OCI-LY3 (cell line): ENCODE results near the gene SRCIN1.

Experiments
- EZH2phosphoT487 ChIP-seq: fragments of 200-600 bp; shearing (Covaris generic); IDR thresholded peaks from 2 replicates; pipeline ENCODE4 v1.6.1; 2018; ENCODE audit warnings: antibody characterized with exemption, mixed run types, low read depth
- TF ChIP-seq, protein P1 (sequence below): fragments of 200-600, 300-600 bp; sonication (generic); IDR thresholded peaks from 2 replicates; pipeline ENCODE4 v1.5.1; 2014; ENCODE audit warnings: antibody characterized with exemption, low read length, low read depth

DNA sequence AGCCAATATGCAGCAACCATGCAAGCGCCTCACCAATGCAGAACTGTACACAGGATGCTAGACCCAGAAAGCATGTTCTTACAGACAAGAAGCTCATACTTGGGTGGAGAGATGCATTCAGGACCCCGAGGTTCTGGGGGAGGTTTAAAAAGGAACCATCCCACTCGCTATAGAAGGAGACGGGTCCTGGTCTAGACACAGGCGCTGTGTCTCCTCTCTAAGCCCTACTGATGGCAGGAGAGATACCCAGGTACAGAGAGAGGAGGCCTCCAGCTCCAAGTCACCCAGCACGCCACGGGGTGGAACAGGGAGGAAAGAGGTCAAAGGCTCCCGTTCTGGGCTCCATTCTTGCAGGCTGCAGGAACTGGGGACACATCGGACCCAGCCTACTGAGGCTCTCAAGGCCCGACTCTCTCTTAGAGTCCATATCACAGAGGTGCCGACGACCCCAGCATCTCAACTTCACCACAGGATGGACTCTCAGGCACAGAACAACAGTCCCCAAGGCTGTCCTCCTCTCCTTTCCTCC, 28.0 kb downstream of the SRCIN1 start:
- TF ChIP-seq, protein P1, sequence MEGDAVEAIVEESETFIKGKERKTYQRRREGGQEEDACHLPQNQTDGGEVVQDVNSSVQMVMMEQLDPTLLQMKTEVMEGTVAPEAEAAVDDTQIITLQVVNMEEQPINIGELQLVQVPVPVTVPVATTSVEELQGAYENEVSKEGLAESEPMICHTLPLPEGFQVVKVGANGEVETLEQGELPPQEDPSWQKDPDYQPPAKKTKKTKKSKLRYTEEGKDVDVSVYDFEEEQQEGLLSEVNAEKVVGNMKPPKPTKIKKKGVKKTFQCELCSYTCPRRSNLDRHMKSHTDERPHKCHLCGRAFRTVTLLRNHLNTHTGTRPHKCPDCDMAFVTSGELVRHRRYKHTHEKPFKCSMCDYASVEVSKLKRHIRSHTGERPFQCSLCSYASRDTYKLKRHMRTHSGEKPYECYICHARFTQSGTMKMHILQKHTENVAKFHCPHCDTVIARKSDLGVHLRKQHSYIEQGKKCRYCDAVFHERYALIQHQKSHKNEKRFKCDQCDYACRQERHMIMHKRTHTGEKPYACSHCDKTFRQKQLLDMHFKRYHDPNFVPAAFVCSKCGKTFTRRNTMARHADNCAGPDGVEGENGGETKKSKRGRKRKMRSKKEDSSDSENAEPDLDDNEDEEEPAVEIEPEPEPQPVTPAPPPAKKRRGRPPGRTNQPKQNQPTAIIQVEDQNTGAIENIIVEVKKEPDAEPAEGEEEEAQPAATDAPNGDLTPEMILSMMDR, result no peak
- no peak for TF ChIP-seq EZH2phosphoT487
